Measurements from ENCODE around the gene SMAD3. TPM values are rescaled to one million over a fixed set of nuclear protein-coding genes. Genes with fewer than 3 reads are reported as not detected.

The SMAD3 gene
- polyA plus RNA-seq, 1 experiment = 59.4 TPM

GRCh38 chr15:67079361-67079760 lies 14.0 kb downstream of the SMAD3 start:
- Histone ChIP-seq H3K4me3 (ENCODE audit: low read depth, low read length) (no peak overlapping the region), H3K36me3 (ENCODE audit: control insufficient read depth, insufficient read depth, low read length) (no peaks in the 10 kb centered on the region; the same call in 1 of the 2 replicates), H3K27me3 (ENCODE audit: control insufficient read depth, insufficient read depth, low read length) (no peaks in the 10 kb centered on the region)
- ChIA-PET CTCF (interaction anchor here (1.0 to 2.7 kb wide), 5 partner anchors 10 to 133 kb away, joined by 3 to 9 read pairs (median 4); partner anchors contain the start of gene SMAD3), POLR2A (no interaction called here)
- DNase-seq (ENCODE audit: low read depth) = no peak
- TF ChIP-seq, protein P1, sequence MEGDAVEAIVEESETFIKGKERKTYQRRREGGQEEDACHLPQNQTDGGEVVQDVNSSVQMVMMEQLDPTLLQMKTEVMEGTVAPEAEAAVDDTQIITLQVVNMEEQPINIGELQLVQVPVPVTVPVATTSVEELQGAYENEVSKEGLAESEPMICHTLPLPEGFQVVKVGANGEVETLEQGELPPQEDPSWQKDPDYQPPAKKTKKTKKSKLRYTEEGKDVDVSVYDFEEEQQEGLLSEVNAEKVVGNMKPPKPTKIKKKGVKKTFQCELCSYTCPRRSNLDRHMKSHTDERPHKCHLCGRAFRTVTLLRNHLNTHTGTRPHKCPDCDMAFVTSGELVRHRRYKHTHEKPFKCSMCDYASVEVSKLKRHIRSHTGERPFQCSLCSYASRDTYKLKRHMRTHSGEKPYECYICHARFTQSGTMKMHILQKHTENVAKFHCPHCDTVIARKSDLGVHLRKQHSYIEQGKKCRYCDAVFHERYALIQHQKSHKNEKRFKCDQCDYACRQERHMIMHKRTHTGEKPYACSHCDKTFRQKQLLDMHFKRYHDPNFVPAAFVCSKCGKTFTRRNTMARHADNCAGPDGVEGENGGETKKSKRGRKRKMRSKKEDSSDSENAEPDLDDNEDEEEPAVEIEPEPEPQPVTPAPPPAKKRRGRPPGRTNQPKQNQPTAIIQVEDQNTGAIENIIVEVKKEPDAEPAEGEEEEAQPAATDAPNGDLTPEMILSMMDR (IDR thresholded peaks at IDR 0.05; ENCODE audit: insufficient read depth, low read depth, low read length) = no peak

GRCh38 chr15:67080118-67080899 lies 14.9 kb downstream of the SMAD3 start:
- TF ChIP-seq, protein P1 (IDR thresholded peaks at IDR 0.05; ENCODE audit: insufficient read depth, low read depth, low read length) = peak; percentile 35; the same call in 1 of the 2 replicates
- H3K27me3 ChIP-seq (ENCODE audit: control insufficient read depth, insufficient read depth, low read length) = no peaks in the 10 kb centered on the region
- ChIA-PET CTCF (interaction anchor here (0.7 to 2.7 kb wide), 9 partner anchors 11 to 161 kb away, joined by 3 to 9 read pairs (median 3); partner anchors contain the start of gene SMAD3), POLR2A (no interaction called here)
- DNase-seq (ENCODE audit: low read depth) = peak; percentile 81
- no peak overlapping the region for H3K4me3 ChIP-seq (ENCODE audit: low read depth, low read length)
- no peaks in the 10 kb centered on the region; the same call in 1 of the 2 replicates for H3K36me3 ChIP-seq (ENCODE audit: control insufficient read depth, insufficient read depth, low read length)

- CTCF ChIA-PET = interaction anchor here (1.0 to 2.7 kb wide), 7 partner anchors 15 to 223 kb away, joined by 3 to 9 read pairs (median 3); partner anchors contain the start of gene SMAD3
- no peaks in the 10 kb centered on the region; the same call in 1 of the 2 replicates for H3K36me3 ChIP-seq (ENCODE audit: control insufficient read depth, insufficient read depth, low read length)
- POLR2A ChIA-PET = no interaction called here
- TF ChIP-seq, protein P1 (IDR thresholded peaks at IDR 0.05; ENCODE audit: insufficient read depth, low read depth, low read length) = peak; percentile 51; the same call in 1 of the 2 replicates
- no peak overlapping the region for H3K4me3 ChIP-seq (ENCODE audit: low read depth, low read length)
- DNase-seq (ENCODE audit: low read depth) = peak; percentile 55
- no peaks in the 10 kb centered on the region for H3K27me3 ChIP-seq (ENCODE audit: control insufficient read depth, insufficient read depth, low read length)
Observed at GRCh38 chr15:67080900-67081431, 15.6 kb downstream of the SMAD3 start.

- Histone ChIP-seq H3K27me3 (ENCODE audit: control insufficient read depth, insufficient read depth, low read length) (no peaks in the 10 kb centered on the region), H3K36me3 (ENCODE audit: control insufficient read depth, insufficient read depth, low read length) (no peaks in the 10 kb centered on the region; the same call in 1 of the 2 replicates), H3K4me3 (ENCODE audit: low read depth, low read length) (no peak overlapping the region)
- CTCF ChIA-PET = interaction anchor here (1.0 to 2.7 kb wide), 4 partner anchors 14 to 222 kb away, joined by 3 to 9 read pairs (median 4); partner anchors contain the start of gene SMAD3
- TF ChIP-seq, protein P1 (IDR thresholded peaks at IDR 0.05; ENCODE audit: insufficient read depth, low read depth, low read length) = no peak
- DNase-seq (ENCODE audit: low read depth) = no peak
- POLR2A ChIA-PET = no interaction called here
Observed at GRCh38 chr15:67082007-67082536, 16.7 kb downstream of the SMAD3 start.

Data from BJ (cell line).